Liver (tissue), 9 donors: ENCODE results near the gene ARHGAP6. TPM values are rescaled to one million over a fixed set of nuclear protein-coding genes. Genes with fewer than 3 reads are reported as not detected.

Source experiments
- DNase-seq: peaks from one replicate; pipeline ENCODE4 v3.0.0-alpha.2; 2017; ENCODE audit warnings: low spot score
- H3K27ac ChIP-seq, 2 donors: one replicate each; pipeline ENCODE4 v1.7.0; 2013; ENCODE audit warnings: inconsistent platforms in 2 of 2, low read length in 2 of 2, control low read depth in 1 of 2, low read depth in 1 of 2, mild to moderate bottlenecking in 1 of 2
- H3K27me3 ChIP-seq, 4 donors: one replicate each; pipeline versions ENCODE4 v1.6.1 to v1.7.0; 2013; ENCODE audit warnings: low read length in 3 of 4, inconsistent platforms in 1 of 4, mild to moderate bottlenecking in 1 of 4, moderate library complexity in 1 of 4; ENCODE audit not compliant: control insufficient read depth in 4 of 4, insufficient read depth in 4 of 4
- H3K36me3 ChIP-seq, 4 donors: one replicate each; pipeline versions ENCODE4 v1.6.1 to v1.7.0; 2013; ENCODE audit warnings: low read length in 3 of 4, mild to moderate bottlenecking in 3 of 4, low read depth in 1 of 4, moderate library complexity in 1 of 4; ENCODE audit not compliant: control insufficient read depth in 4 of 4, insufficient read depth in 3 of 4
- H3K4me1 ChIP-seq, 4 donors: one replicate each; pipeline versions ENCODE4 v1.6.1 to v1.7.0; 2013; ENCODE audit warnings: low read length in 3 of 4, mild to moderate bottlenecking in 3 of 4, moderate library complexity in 1 of 4; ENCODE audit not compliant: control insufficient read depth in 4 of 4, insufficient read depth in 4 of 4
- H3K4me3 ChIP-seq, 3 donors: one replicate each; pipeline versions ENCODE4 v1.6.1 to v1.7.0; 2013; ENCODE audit warnings: low read length in 3 of 3, control low read depth in 1 of 3, low read depth in 1 of 3, mild to moderate bottlenecking in 1 of 3
- H3K9ac ChIP-seq, 2 donors: one replicate each; pipeline ENCODE4 v1.7.0; 2013; ENCODE audit warnings: low read length in 2 of 2, mild to moderate bottlenecking in 2 of 2, moderate library complexity in 2 of 2, control low read depth in 1 of 2, low read depth in 1 of 2
- H3K9me3 ChIP-seq, 4 donors: one replicate each; pipeline versions ENCODE4 v1.6.1 to v1.7.0; 2013; ENCODE audit warnings: low read length in 3 of 4; ENCODE audit not compliant: control insufficient read depth in 4 of 4
- CTCF ChIP-seq: fragments of 150-350 bp; IDR thresholded peaks from 2 replicates; pipeline ENCODE4 v1.5.1; 2017; ENCODE audit warnings: improper control_type of control experiment, low read depth, low read length; ENCODE audit not compliant: missing input control
- EGR1 ChIP-seq, 2 donors: IDR thresholded peaks; 2 replicates each; pipeline ENCODE4 v1.6.1; 2016 to 2018; ENCODE audit warnings: antibody characterized with exemption in 2 of 2, low read depth in 2 of 2
- FOXA1 ChIP-seq: IDR thresholded peaks from 2 replicates; pipeline ENCODE4 v1.6.1; 2016; ENCODE audit warnings: antibody characterized with exemption
- FOXA2 ChIP-seq: IDR thresholded peaks from 2 replicates; pipeline ENCODE4 v1.6.1; 2016; ENCODE audit warnings: antibody characterized with exemption
- GABPA ChIP-seq, 2 donors: IDR thresholded peaks in 1 of 2; conservative IDR thresholded peaks in 1 of 2; 2 replicates each; pipeline ENCODE4 v1.6.1; 2016; ENCODE audit warnings: antibody characterized with exemption in 2 of 2, mild to moderate bottlenecking in 1 of 2, moderate library complexity in 1 of 2
- HNF4A ChIP-seq, 2 donors: conservative IDR thresholded peaks; 2 replicates each; pipeline ENCODE4 v1.6.1; 2016; ENCODE audit warnings: antibody characterized with exemption in 2 of 2, mild to moderate bottlenecking in 2 of 2
- HNF4G ChIP-seq: IDR thresholded peaks from 2 replicates; pipeline ENCODE4 v1.6.1; 2016; ENCODE audit warnings: antibody characterized with exemption
- JUND ChIP-seq, 2 donors: IDR thresholded peaks; 2 replicates each; pipeline ENCODE4 v1.6.1; 2016; ENCODE audit warnings: antibody characterized with exemption in 2 of 2
- NR2F2 ChIP-seq: IDR thresholded peaks from 2 replicates; pipeline ENCODE4 v1.6.1; 2016; ENCODE audit warnings: antibody characterized with exemption
- RAD21 ChIP-seq, 2 donors: IDR thresholded peaks; 2 replicates each; pipeline ENCODE4 v1.6.1; 2016; ENCODE audit warnings: antibody characterized with exemption in 2 of 2, mild to moderate bottlenecking in 2 of 2
- RXRA ChIP-seq, 2 donors: IDR thresholded peaks; 2 replicates each; pipeline ENCODE4 v1.6.1; 2017 to 2018; ENCODE audit warnings: antibody characterized with exemption in 2 of 2, mild to moderate bottlenecking in 1 of 2
- SP1 ChIP-seq: IDR thresholded peaks from 2 replicates; pipeline ENCODE4 v1.6.1; 2018; ENCODE audit warnings: antibody characterized with exemption, mild to moderate bottlenecking
- TAF1 ChIP-seq: conservative IDR thresholded peaks from 2 replicates; pipeline ENCODE4 v1.6.1; 2016; ENCODE audit warnings: antibody characterized with exemption, mild to moderate bottlenecking
- YY1 ChIP-seq: IDR thresholded peaks from 2 replicates; pipeline ENCODE4 v1.6.1; 2016; ENCODE audit warnings: antibody characterized with exemption, mild to moderate bottlenecking
- WGBS: extraction: QIAGEN DNeasy Blood & Tissue Kit; methylation state at CpG from one replicate; pipeline ENCODE4 v1.1.7; 2013; 5-methylcytosine and 5-hydroxymethylcytosine counted together
- polyA plus RNA-seq, 2 donors: library from polyadenylated mRNA; stranded (reverse) in 1 of 2; unstranded in 1 of 2; fragments of 200-250 nt in 1 of 2; fragments of >200 nt in 1 of 2; fragmentation: Nextera tagmentation in 1 of 2; extraction: Ambion mirVana in 1 of 2; gene quantifications; one replicate each; pipeline versions ENCODE4 v1.2.1 to v1.2.3, GENCODE V29; 2013 to 2015
- total RNA-seq, 2 donors: library from RNA; depleted of rRNA; stranded (reverse); fragments of >200 nt; gene quantifications; one replicate each; pipeline ENCODE4 v1.2.3, GENCODE V29; 2014
- TF ChIP-seq, protein P1 (sequence below): IDR thresholded peaks from 2 replicates; pipeline ENCODE4 v1.6.1; 2016; ENCODE audit warnings: antibody characterized with exemption, mild to moderate bottlenecking
- TF ChIP-seq, protein P2 (sequence below): IDR thresholded peaks from 2 replicates; pipeline ENCODE4 v1.6.1; 2016; ENCODE audit warnings: antibody characterized with exemption
- TF ChIP-seq, protein P3 (sequence below): IDR thresholded peaks from 2 replicates; pipeline ENCODE4 v1.6.1; 2016; ENCODE audit warnings: antibody characterized with exemption
- TF ChIP-seq, protein P4 (sequence below): IDR thresholded peaks from 2 replicates; pipeline ENCODE4 v1.6.1; 2016; ENCODE audit warnings: antibody characterized with exemption
- donor health status: healthy.
- donor health status: healthy.
- donor health status: healthy.
- donor health status: healthy.
- donor health status: healthy.

ARHGAP6 gene
- total and polyA plus RNA-seq, 4 donors, result 0.10 to 2.2 (median 0.65) TPM

GRCh38 chrX:11609109-11609508, 56.6 kb downstream of the ARHGAP6 start:
- Histone ChIP-seq H3K9ac (no peak overlapping the region), H3K27ac (no peak overlapping the region), H3K36me3 (no peaks in the 10 kb centered on the region), H3K4me1 (no peaks in the 10 kb centered on the region), H3K9me3 (no peaks in the 10 kb centered on the region), H3K27me3 (no peaks in the 10 kb centered on the region), H3K4me3 (no peak overlapping the region)
- no peak for DNase-seq
- TF ChIP-seq, protein P1, sequence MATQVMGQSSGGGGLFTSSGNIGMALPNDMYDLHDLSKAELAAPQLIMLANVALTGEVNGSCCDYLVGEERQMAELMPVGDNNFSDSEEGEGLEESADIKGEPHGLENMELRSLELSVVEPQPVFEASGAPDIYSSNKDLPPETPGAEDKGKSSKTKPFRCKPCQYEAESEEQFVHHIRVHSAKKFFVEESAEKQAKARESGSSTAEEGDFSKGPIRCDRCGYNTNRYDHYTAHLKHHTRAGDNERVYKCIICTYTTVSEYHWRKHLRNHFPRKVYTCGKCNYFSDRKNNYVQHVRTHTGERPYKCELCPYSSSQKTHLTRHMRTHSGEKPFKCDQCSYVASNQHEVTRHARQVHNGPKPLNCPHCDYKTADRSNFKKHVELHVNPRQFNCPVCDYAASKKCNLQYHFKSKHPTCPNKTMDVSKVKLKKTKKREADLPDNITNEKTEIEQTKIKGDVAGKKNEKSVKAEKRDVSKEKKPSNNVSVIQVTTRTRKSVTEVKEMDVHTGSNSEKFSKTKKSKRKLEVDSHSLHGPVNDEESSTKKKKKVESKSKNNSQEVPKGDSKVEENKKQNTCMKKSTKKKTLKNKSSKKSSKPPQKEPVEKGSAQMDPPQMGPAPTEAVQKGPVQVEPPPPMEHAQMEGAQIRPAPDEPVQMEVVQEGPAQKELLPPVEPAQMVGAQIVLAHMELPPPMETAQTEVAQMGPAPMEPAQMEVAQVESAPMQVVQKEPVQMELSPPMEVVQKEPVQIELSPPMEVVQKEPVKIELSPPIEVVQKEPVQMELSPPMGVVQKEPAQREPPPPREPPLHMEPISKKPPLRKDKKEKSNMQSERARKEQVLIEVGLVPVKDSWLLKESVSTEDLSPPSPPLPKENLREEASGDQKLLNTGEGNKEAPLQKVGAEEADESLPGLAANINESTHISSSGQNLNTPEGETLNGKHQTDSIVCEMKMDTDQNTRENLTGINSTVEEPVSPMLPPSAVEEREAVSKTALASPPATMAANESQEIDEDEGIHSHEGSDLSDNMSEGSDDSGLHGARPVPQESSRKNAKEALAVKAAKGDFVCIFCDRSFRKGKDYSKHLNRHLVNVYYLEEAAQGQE, result no peak
- TF ChIP-seq RAD21 (IDR thresholded peaks at IDR 0.05) (no peak), NR2F2 (no peak), HNF4A (conservative IDR thresholded peaks at IDR 0.05) (no peak), RXRA (IDR thresholded peaks at IDR 0.05) (no peak), TAF1 (no peak), EGR1 (IDR thresholded peaks at IDR 0.05; ENCODE audit: low read depth in 2 of 2) (no peak), GABPA (IDR thresholded peaks at IDR 0.05 in 1 of 2, conservative IDR thresholded peaks at IDR 0.05 in 1 of 2) (no peak), HNF4G (no peak)
- TF ChIP-seq, protein P2, sequence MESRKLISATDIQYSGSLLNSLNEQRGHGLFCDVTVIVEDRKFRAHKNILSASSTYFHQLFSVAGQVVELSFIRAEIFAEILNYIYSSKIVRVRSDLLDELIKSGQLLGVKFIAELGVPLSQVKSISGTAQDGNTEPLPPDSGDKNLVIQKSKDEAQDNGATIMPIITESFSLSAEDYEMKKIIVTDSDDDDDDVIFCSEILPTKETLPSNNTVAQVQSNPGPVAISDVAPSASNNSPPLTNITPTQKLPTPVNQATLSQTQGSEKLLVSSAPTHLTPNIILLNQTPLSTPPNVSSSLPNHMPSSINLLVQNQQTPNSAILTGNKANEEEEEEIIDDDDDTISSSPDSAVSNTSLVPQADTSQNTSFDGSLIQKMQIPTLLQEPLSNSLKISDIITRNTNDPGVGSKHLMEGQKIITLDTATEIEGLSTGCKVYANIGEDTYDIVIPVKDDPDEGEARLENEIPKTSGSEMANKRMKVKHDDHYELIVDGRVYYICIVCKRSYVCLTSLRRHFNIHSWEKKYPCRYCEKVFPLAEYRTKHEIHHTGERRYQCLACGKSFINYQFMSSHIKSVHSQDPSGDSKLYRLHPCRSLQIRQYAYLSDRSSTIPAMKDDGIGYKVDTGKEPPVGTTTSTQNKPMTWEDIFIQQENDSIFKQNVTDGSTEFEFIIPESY, result no peak
- TF ChIP-seq, protein P3, sequence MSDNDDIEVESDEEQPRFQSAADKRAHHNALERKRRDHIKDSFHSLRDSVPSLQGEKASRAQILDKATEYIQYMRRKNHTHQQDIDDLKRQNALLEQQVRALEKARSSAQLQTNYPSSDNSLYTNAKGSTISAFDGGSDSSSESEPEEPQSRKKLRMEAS, result no peak
- 91% methylated on average over 2 of the region's 2 CpGs for WGBS

GRCh38 chrX:11606408-11606807, 59.3 kb downstream of the ARHGAP6 start:
- TF ChIP-seq, protein P2, result no peak
- TF ChIP-seq YY1 (no peak), RAD21 (IDR thresholded peaks at IDR 0.05) (no peak), EGR1 (IDR thresholded peaks at IDR 0.05; ENCODE audit: low read depth in 2 of 2) (no peak), TAF1 (no peak), HNF4G (no peak), HNF4A (conservative IDR thresholded peaks at IDR 0.05) (no peak), FOXA2 (no peak), FOXA1 (no peak), GABPA (IDR thresholded peaks at IDR 0.05 in 1 of 2, conservative IDR thresholded peaks at IDR 0.05 in 1 of 2) (no peak), JUND (IDR thresholded peaks at IDR 0.05) (no peak), RXRA (IDR thresholded peaks at IDR 0.05) (no peak), NR2F2 (no peak), CTCF (no peak), SP1 (no peak)
- TF ChIP-seq, protein P3, result no peak
- TF ChIP-seq, protein P1, result no peak
- TF ChIP-seq, protein P4, sequence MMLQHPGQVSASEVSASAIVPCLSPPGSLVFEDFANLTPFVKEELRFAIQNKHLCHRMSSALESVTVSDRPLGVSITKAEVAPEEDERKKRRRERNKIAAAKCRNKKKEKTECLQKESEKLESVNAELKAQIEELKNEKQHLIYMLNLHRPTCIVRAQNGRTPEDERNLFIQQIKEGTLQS, result no peak
- peaks cover 0 to 3% (median 0%) of the 10 kb centered on the region in 4 donors for H3K9me3 ChIP-seq
- H3K27ac ChIP-seq, result no peak overlapping the region
- no peak overlapping the region for H3K9ac ChIP-seq
- no peaks in the 10 kb centered on the region for H3K4me1 ChIP-seq
- peaks cover 0 to 3% (median 0%) of the 10 kb centered on the region in 4 donors for H3K27me3 ChIP-seq
- H3K36me3 ChIP-seq, result no peaks in the 10 kb centered on the region
- DNase-seq, result no peak
- no peak overlapping the region for H3K4me3 ChIP-seq
